Ishikawa (cell line): ENCODE results near the gene TXNRD1.

Experiments
- CEBPB ChIP-seq: IDR thresholded peaks from 2 replicates; pipeline ENCODE4 v1.6.1; 2012
- CREB1 ChIP-seq: IDR thresholded peaks from 2 replicates; pipeline ENCODE4 v1.6.1; 2012; ENCODE audit warnings: low read depth
- EGR1 ChIP-seq: IDR thresholded peaks from 2 replicates; pipeline ENCODE4 v1.6.1; 2012
- EP300 ChIP-seq: IDR thresholded peaks from 2 replicates; pipeline ENCODE4 v1.6.1; 2012; ENCODE audit warnings: borderline replicate concordance
- FOXM1 ChIP-seq: IDR thresholded peaks from 2 replicates; pipeline ENCODE4 v1.6.1; 2012; ENCODE audit warnings: low read depth, borderline replicate concordance
- MAX ChIP-seq: IDR thresholded peaks from 2 replicates; pipeline ENCODE4 v1.6.1; 2012
- NFIC ChIP-seq: IDR thresholded peaks from 2 replicates; pipeline ENCODE4 v1.6.1; 2012
- RAD21 ChIP-seq: IDR thresholded peaks from 2 replicates; pipeline ENCODE4 v1.6.1; 2012; ENCODE audit warnings: low read depth
- REST ChIP-seq: IDR thresholded peaks from 2 replicates; pipeline ENCODE4 v1.6.1; 2012; ENCODE audit warnings: low read depth, mild to moderate bottlenecking
- TAF1 ChIP-seq: IDR thresholded peaks from 2 replicates; pipeline ENCODE4 v1.6.1; 2012; ENCODE audit warnings: low read depth, mild to moderate bottlenecking
- TCF12 ChIP-seq: IDR thresholded peaks from 2 replicates; pipeline ENCODE4 v1.6.1; 2012; ENCODE audit warnings: low read depth
- TEAD4 ChIP-seq: IDR thresholded peaks from 2 replicates; pipeline ENCODE4 v1.6.1; 2012
- USF1 ChIP-seq: IDR thresholded peaks from 2 replicates; pipeline ENCODE4 v1.6.1; 2012
- YY1 ChIP-seq: IDR thresholded peaks from 2 replicates; pipeline ENCODE4 v1.6.1; 2012; ENCODE audit warnings: low read depth
- ZBTB7A ChIP-seq: IDR thresholded peaks from 2 replicates; pipeline ENCODE4 v1.6.1; 2012; ENCODE audit warnings: low read depth

TXNRD1 gene

GRCh38 chr12:104369708-104370107 lies 154.1 kb downstream of the TXNRD1 start:
- no peak for TF ChIP-seq CREB1
- TF ChIP-seq TCF12: no peak
- no peak for TF ChIP-seq CEBPB
- TF ChIP-seq FOXM1: no peak
- no peak for TF ChIP-seq TEAD4
- TF ChIP-seq YY1: no peak
- no peak for TF ChIP-seq ZBTB7A
- TF ChIP-seq MAX: no peak
- no peak for TF ChIP-seq RAD21
- no peak for TF ChIP-seq TAF1
- TF ChIP-seq REST: no peak
- TF ChIP-seq EGR1: no peak
- no peak for TF ChIP-seq NFIC
- TF ChIP-seq EP300: no peak
- TF ChIP-seq USF1: no peak

- TF ChIP-seq FOXM1: no peak
- no peak for TF ChIP-seq USF1
- no peak for TF ChIP-seq ZBTB7A
- TF ChIP-seq TEAD4: no peak; the same call in 1 of the 2 replicates
- no peak for TF ChIP-seq RAD21
- no peak for TF ChIP-seq EGR1
- no peak for TF ChIP-seq CEBPB
- no peak for TF ChIP-seq NFIC
Observed at GRCh38 chr12:104371043-104371870, 155.7 kb downstream of the TXNRD1 start.

- no peak for TF ChIP-seq USF1
- no peak for TF ChIP-seq ZBTB7A
- TF ChIP-seq EGR1: no peak
- TF ChIP-seq NFIC: no peak
- no peak for TF ChIP-seq YY1
- TF ChIP-seq REST: no peak
- no peak for TF ChIP-seq TCF12
- no peak for TF ChIP-seq TEAD4
- no peak for TF ChIP-seq FOXM1
Observed at GRCh38 chr12:104372061-104372720, 156.6 kb downstream of the TXNRD1 start.

GRCh38 chr12:104372721-104373335 lies 157.2 kb downstream of the TXNRD1 start:
- no peak for TF ChIP-seq TCF12
- no peak for TF ChIP-seq CREB1
- no peak for TF ChIP-seq YY1
- TF ChIP-seq TEAD4: no peak
- TF ChIP-seq EP300: no peak
- no peak for TF ChIP-seq TAF1
- TF ChIP-seq USF1: no peak
- no peak for TF ChIP-seq NFIC
- no peak for TF ChIP-seq RAD21
- no peak for TF ChIP-seq EGR1
- TF ChIP-seq FOXM1: no peak
- no peak for TF ChIP-seq ZBTB7A
- no peak for TF ChIP-seq MAX
